ENCODE data around the gene HSD3B1.

- TF ChIP-seq POU2F2 (IDR thresholded peaks at IDR 0.05; ENCODE audit: low read depth, low read length) (no peak), POLR2A (IDR thresholded peaks at IDR 0.05; ENCODE audit: low read depth, low read length) (no peak)
Measured at GRCh38 chr1:119467857-119468668, 38.9 kb upstream of the HSD3B1 start.
